Nephron (organoid): ENCODE measurements around the gene WDR5B.

Experiments
- H3K27ac Mint-ChIP-seq, 3 experiments: 2 replicates each; pipeline ENCODE4 v1.8.0; 2020; ENCODE audit warnings: mixed read lengths in 3 of 3, mild to moderate bottlenecking in 2 of 3, moderate library complexity in 1 of 3
- H3K27me3 Mint-ChIP-seq: 2 replicates; pipeline ENCODE4 v1.8.0; 2021; ENCODE audit warnings: low read depth, mild to moderate bottlenecking, moderate library complexity, mixed read lengths
- H3K36me3 Mint-ChIP-seq: 2 replicates; pipeline ENCODE4 v1.8.0; 2020; ENCODE audit warnings: low read depth, mixed read lengths
- H3K4me1 Mint-ChIP-seq: 2 replicates; pipeline ENCODE4 v1.8.0; 2020; ENCODE audit warnings: mixed read lengths
- H3K4me3 Mint-ChIP-seq, 3 experiments: 2 replicates each; pipeline ENCODE4 v1.8.0; 2020; ENCODE audit warnings: mild to moderate bottlenecking in 3 of 3, mixed read lengths in 3 of 3, moderate library complexity in 2 of 3
- H3K9me3 Mint-ChIP-seq: 2 replicates; pipeline ENCODE4 v1.8.0; 2020; ENCODE audit warnings: mixed read lengths
- CTCF ChIP-seq, 3 experiments: fragments of 200-600 bp; sonication (generic); IDR thresholded peaks; one replicate each; pipeline ENCODE4 v1.5.0; 2021; ENCODE audit warnings: antibody characterized with exemption in 3 of 3; ENCODE audit not compliant: unreplicated experiment in 3 of 3

WDR5B gene

GRCh38 chr3:122405015-122405414 lies 10.8 kb downstream of the WDR5B start:
- Mint-ChIP-seq H3K4me1 (no peaks in the 10 kb centered on the region), H3K27me3 (no peaks in the 10 kb centered on the region), H3K27ac (no peak overlapping the region), H3K4me3 (no peak overlapping the region), H3K36me3 (peaks cover 23% of the 10 kb centered on the region), H3K9me3 (no peaks in the 10 kb centered on the region)
- TF ChIP-seq CTCF (IDR thresholded peaks at IDR 0.05; ENCODE audit: unreplicated experiment in 3 of 3) = no peak

GRCh38 chr3:122403489-122403888 lies 12.4 kb downstream of the WDR5B start:
- Mint-ChIP-seq H3K4me1 (no peaks in the 10 kb centered on the region), H3K36me3 (peaks cover 16% of the 10 kb centered on the region), H3K9me3 (no peaks in the 10 kb centered on the region), H3K27ac (no peak overlapping the region), H3K4me3 (no peak overlapping the region), H3K27me3 (no peaks in the 10 kb centered on the region)
- TF ChIP-seq CTCF (IDR thresholded peaks at IDR 0.05; ENCODE audit: unreplicated experiment in 3 of 3) = no peak

- no peak overlapping the region for H3K4me3 Mint-ChIP-seq
- no peak overlapping the region for H3K27ac Mint-ChIP-seq
- no peaks in the 10 kb centered on the region for H3K9me3 Mint-ChIP-seq
- TF ChIP-seq CTCF (IDR thresholded peaks at IDR 0.05; ENCODE audit: unreplicated experiment in 3 of 3) = no peak
- H3K4me1 Mint-ChIP-seq = no peaks in the 10 kb centered on the region
- H3K36me3 Mint-ChIP-seq = peaks cover 3% of the 10 kb centered on the region
- H3K27me3 Mint-ChIP-seq = no peaks in the 10 kb centered on the region
Measured at GRCh38 chr3:122398920-122399319, 16.9 kb downstream of the WDR5B start.

GRCh38 chr3:122397201-122397600 lies 18.7 kb downstream of the WDR5B start:
- Mint-ChIP-seq H3K27me3 (no peaks in the 10 kb centered on the region), H3K4me3 (no peak overlapping the region), H3K27ac (no peak overlapping the region), H3K36me3 (no peaks in the 10 kb centered on the region), H3K4me1 (no peaks in the 10 kb centered on the region), H3K9me3 (no peaks in the 10 kb centered on the region)
- TF ChIP-seq CTCF (IDR thresholded peaks at IDR 0.05; ENCODE audit: unreplicated experiment in 3 of 3) = no peak

- no peaks in the 10 kb centered on the region for H3K9me3 Mint-ChIP-seq
- H3K36me3 Mint-ChIP-seq = no peaks in the 10 kb centered on the region
- TF ChIP-seq CTCF (IDR thresholded peaks at IDR 0.05; ENCODE audit: unreplicated experiment in 3 of 3) = no peak
- no peak overlapping the region for H3K4me3 Mint-ChIP-seq
- H3K27me3 Mint-ChIP-seq = no peaks in the 10 kb centered on the region
- no peak overlapping the region for H3K27ac Mint-ChIP-seq
- no peaks in the 10 kb centered on the region for H3K4me1 Mint-ChIP-seq
Measured at GRCh38 chr3:122396511-122396910, 19.4 kb downstream of the WDR5B start.

- Mint-ChIP-seq H3K4me3 (no peak overlapping the region), H3K9me3 (no peaks in the 10 kb centered on the region), H3K36me3 (no peaks in the 10 kb centered on the region), H3K4me1 (no peaks in the 10 kb centered on the region), H3K27ac (no peak overlapping the region), H3K27me3 (no peaks in the 10 kb centered on the region)
- TF ChIP-seq CTCF (IDR thresholded peaks at IDR 0.05; ENCODE audit: unreplicated experiment in 3 of 3) = no peak
Measured at GRCh38 chr3:122395582-122395981, 20.3 kb downstream of the WDR5B start.
